ENCODE results near the gene TBXAS1.

The TBXAS1 gene

DNA sequence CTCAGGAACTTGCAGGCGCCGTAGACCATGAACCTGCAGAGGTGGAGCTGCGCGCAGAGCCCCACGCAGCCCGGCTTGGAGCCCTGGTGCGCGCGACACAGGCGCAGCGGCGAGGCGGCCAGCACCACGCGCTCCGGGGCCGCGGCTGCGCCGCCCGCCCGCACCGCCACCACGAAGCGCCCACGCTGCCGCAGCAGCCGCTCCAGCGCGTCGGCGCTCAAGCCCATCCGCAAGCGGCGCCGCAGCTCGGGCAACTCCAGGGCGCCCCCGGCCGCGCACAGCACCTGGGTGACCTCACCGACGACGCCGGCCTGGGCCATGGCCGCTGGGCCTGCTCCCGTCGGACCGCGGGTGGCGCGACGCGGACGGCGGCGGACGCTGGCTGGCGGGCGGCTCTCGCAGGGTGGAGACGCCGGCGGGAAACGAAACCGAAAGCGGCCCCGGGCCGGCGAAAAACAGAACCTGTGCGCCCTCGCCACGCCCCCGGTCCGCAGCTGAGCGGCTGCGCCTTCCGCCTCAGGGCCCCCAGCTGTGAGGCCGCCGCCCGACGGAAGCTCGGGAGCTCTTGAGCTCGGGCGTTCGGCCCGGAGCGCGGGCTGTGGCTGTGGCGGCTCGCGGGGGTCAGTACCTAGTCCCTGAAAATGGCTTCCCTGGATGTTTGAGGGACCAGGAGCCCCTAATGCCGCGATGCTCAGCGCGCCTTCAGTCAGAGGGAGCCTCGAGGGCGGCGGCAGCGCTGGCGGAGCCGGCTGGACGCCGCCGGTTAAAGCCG lies 233.7 kb downstream of the TBXAS1 start, which contains the start of gene PARP12:
Gene PARP12 (minus strand): TSS at position 424 of the 772 bp plus-strand sequence. CDS start 104 bp downstream, at position 320.
- peaks cover 0 to 18% (median 16%) of the 10 kb centered on the region in 5 donors for H3K9me3 ChIP-seq (ENCODE audit: control insufficient read depth in 5 of 5, low read length in 5 of 5)
- H3K27ac ChIP-seq (ENCODE audit: low read depth, low read length) = peak within 1 kb of the TSS; percentile 74
- H3K4me3 ChIP-seq (ENCODE audit: low read depth in 1 of 5, low read length in 5 of 5) = peak within 1 kb of the TSS; percentile 72 to 82 (median 81)
- H3K36me3 ChIP-seq (ENCODE audit: control insufficient read depth in 5 of 5, insufficient read depth in 5 of 5, low read length in 5 of 5) = peaks cover 0 to 1% (median 0%) of the 10 kb centered on the region in 5 donors
- H3K4me1 ChIP-seq (ENCODE audit: control insufficient read depth in 5 of 5, insufficient read depth in 5 of 5, low read length in 5 of 5) = peaks cover 2 to 45% (median 28%) of the 10 kb centered on the region in 5 donors
- H3K27me3 ChIP-seq (ENCODE audit: control insufficient read depth in 5 of 5, insufficient read depth in 4 of 5, low read length in 5 of 5) = no peaks in the 10 kb centered on the region
- peak within 1 kb of the TSS; percentile 48 to 83 (median 81) for H3K9ac ChIP-seq (ENCODE audit: low read length in 5 of 5)

DNA sequence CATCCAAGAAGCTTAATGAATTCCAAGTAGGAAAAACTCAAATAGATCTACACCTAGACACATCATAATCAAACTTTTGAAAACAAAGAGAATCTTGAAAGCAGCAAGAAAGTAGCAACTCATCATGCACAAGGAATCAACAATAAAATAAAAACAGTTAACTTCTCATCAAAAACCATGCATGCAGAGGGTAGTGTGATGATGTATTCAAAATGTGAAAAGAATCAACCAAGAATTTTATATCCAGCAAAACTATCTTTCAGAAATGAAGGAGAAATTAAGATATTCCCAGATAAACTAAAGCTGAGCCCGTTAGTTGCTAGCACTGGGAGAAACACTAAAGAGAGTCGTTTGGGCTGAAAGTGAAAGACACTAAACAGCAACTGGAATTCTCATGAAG lies 238.0 kb downstream of the TBXAS1 start:
- Histone ChIP-seq H3K4me1 (ENCODE audit: control insufficient read depth in 5 of 5, insufficient read depth in 5 of 5, low read length in 5 of 5) (peaks cover 0 to 12% (median 3%) of the 10 kb centered on the region in 5 donors), H3K27me3 (ENCODE audit: control insufficient read depth in 5 of 5, insufficient read depth in 4 of 5, low read length in 5 of 5) (no peaks in the 10 kb centered on the region), H3K36me3 (ENCODE audit: control insufficient read depth in 5 of 5, insufficient read depth in 5 of 5, low read length in 5 of 5) (no peaks in the 10 kb centered on the region), H3K4me3 (ENCODE audit: low read depth in 1 of 5, low read length in 5 of 5) (no peak overlapping the region), H3K9me3 (ENCODE audit: control insufficient read depth in 5 of 5, low read length in 5 of 5) (peaks cover 0 to 29% (median 23%) of the 10 kb centered on the region in 5 donors), H3K27ac (ENCODE audit: low read depth, low read length) (no peak overlapping the region), H3K9ac (ENCODE audit: low read length in 5 of 5) (no peak overlapping the region)

DNA sequence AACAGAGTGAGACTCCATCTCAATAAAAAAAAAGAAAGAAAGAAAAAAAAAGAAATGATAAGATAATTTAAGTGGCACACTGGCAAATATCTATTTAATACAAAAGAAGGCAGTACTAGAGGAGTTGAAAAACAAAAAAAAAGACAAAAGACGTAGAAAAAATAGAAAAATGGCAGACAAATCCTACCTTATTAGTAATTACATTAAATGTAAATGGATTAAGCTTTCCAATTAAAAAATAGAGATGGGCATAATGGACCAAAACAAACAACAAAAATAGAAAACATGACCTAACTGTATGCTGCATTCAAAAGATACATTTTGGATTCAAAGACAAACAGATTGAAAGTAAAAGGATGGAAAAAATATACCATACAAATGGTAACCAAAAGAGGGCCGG lies 239.0 kb downstream of the TBXAS1 start:
- H3K9ac ChIP-seq (ENCODE audit: low read length in 5 of 5) = no peak overlapping the region
- H3K27ac ChIP-seq (ENCODE audit: low read depth, low read length) = no peak overlapping the region
- no peaks in the 10 kb centered on the region for H3K27me3 ChIP-seq (ENCODE audit: control insufficient read depth in 5 of 5, insufficient read depth in 4 of 5, low read length in 5 of 5)
- H3K36me3 ChIP-seq (ENCODE audit: control insufficient read depth in 5 of 5, insufficient read depth in 5 of 5, low read length in 5 of 5) = no peaks in the 10 kb centered on the region
- H3K4me3 ChIP-seq (ENCODE audit: low read depth in 1 of 5, low read length in 5 of 5) = no peak overlapping the region
- H3K9me3 ChIP-seq (ENCODE audit: control insufficient read depth in 5 of 5, low read length in 5 of 5) = peaks cover 0 to 29% (median 23%) of the 10 kb centered on the region in 5 donors
- peaks cover 0 to 7% (median 3%) of the 10 kb centered on the region in 5 donors for H3K4me1 ChIP-seq (ENCODE audit: control insufficient read depth in 5 of 5, insufficient read depth in 5 of 5, low read length in 5 of 5)

DNA sequence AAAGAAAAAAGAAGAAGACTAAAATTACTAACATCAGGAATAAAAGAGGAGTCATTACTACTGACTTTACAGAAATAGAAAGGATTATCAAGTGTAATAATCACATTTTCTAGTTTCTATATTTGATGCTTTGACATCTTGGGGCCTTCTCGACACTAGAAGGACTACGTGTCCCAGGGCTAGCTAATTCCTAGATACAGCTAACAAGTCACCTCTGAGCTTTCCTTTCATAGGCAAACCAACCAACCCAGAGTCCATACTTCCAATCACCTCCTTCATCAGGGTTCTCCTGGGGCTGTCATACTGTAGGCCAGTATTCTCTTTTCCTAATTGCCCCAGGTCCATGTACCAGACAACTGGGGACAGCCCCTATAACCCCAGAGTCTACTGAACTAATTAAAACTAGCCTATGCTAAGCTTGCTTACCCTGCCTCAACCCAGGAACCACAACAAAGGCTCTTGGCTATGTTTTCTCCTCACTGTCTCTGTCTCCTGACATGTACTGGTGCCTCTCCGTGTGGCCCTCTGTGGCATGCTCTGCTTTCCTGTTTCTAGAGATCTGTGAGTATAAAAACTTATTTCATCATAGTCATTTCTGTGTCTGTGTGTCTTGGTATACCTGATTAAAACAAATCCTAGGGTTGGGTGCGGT lies 240.4 kb downstream of the TBXAS1 start:
- Histone ChIP-seq H3K27ac (ENCODE audit: low read depth, low read length) (no peak overlapping the region), H3K4me1 (ENCODE audit: control insufficient read depth in 5 of 5, insufficient read depth in 5 of 5, low read length in 5 of 5) (no peaks in the 10 kb centered on the region), H3K9me3 (ENCODE audit: control insufficient read depth in 5 of 5, low read length in 5 of 5) (peaks cover 0 to 29% (median 23%) of the 10 kb centered on the region in 5 donors), H3K9ac (ENCODE audit: low read length in 5 of 5) (no peak overlapping the region), H3K36me3 (ENCODE audit: control insufficient read depth in 5 of 5, insufficient read depth in 5 of 5, low read length in 5 of 5) (no peaks in the 10 kb centered on the region), H3K27me3 (ENCODE audit: control insufficient read depth in 5 of 5, insufficient read depth in 4 of 5, low read length in 5 of 5) (no peaks in the 10 kb centered on the region), H3K4me3 (ENCODE audit: low read depth in 1 of 5, low read length in 5 of 5) (no peak overlapping the region)

Data from subcutaneous abdominal adipose tissue (tissue), 5 donors.